T-helper 22 cell (primary cell): ENCODE measurements around the gene REG4.

ENCODE experiments used
- DNase-seq: peaks from one replicate; pipeline ENCODE4 v3.0.0-alpha.2; 2020; ENCODE audit warnings: low read depth

Gene REG4

DNA sequence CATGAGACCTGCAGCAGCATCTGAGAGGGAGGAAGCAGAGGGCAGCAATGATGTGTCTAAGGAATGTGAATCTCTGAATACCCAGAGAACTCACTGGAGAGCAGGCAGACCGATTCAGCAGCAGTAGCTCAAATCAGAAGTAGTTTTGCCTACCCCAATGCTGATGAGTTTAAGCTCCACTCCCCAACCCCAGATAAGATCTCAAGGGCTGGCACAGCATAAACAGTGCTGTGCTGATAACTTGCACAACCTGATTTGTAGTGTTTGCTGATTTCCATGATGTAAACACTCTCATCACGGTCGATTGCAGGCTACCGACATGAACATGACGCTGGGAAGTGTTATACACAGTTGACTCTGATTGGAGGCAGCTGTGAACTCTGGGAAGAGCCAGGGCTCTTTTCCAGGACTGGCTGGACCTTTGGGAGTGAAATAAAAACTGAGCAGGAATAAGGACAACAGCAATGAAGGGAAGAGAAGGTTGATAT, 31.3 kb downstream of the REG4 start:
- no peak for DNase-seq

DNA sequence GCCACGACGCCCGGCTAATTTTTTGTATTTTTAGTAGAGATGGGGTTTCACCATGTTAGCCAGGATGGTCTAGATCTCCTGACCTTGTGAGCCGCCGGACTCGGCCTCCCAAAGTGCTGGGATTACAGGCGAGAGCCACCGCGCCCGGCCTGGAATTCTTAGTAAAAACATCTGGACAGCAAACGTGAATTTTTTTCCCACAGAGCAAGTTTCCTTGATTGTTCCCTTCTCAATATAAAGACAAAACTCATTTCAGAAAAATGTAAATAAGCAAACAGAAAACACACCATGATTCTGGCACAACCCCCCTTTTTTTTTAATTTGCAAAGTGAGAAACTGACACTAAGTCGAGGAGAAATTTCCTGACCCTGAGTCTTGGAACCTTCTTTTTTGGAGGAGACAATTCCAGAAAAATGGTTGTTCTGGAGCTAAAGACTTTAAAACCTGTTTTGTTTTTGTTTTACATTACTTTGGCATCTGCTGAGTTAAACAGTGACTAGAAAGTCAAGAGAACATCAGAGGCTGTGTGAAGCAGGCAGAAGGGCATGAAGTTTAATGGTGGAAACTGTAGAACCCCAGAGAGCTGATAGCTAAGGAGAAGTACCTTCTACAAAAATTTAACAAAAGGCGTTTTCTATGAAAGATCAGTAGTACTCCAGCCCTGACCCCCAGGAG, 32.2 kb downstream of the REG4 start:
- no peak for DNase-seq

DNA sequence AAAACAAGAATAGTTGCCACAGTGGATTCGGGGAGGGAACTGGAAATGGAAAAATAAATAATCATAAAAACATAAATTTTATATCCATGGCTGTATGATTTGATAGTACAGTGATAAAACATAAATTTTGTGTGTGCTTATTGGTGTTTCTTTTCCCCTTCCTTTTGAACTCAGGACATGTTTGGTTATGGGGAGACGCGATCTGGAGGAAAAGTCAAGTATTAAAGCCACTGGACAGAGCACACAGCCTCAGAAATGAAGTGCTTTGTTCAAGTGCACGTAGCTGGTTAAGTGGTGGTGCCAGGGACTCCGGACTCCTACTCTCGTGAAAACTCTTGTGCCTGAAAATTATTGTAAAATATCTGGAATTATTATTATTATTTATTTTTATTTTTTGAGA, 32.9 kb downstream of the REG4 start:
- no peak for DNase-seq

DNA sequence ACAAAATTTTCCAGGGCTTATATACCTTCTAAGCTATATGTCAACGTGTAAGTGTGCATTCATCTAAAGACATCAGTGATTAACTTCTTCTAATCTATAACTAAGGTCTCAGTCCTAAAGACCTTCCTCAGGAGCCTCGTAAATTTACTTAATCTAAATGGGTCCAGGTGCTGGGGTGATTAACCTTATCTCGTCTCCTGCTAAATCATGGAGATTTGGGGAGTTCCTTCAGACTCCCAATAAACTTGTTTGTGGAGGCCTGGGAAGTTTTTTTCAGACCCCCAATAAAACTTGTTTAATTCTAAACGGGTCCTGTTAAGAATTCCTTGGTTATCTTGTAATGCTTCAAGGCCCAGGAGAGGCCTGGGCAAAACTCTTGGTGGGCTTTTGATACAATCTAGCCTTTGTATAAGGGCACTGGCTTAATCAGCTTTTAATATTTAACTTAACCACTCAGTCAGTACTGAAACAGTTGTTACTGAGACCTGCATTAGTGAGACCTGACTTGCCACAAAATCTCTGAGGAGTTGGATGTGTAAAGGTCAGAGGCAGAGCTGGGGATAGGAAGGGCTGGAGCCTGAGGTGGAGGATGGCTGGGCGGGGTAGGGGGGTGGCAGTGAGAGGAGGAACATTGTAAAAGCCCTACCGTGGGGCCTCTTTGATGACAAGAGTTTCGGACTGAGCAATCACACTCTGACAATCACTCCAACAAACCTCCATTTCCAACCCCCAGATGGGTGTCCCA, 36.3 kb downstream of the REG4 start:
- no peak for DNase-seq

DNA sequence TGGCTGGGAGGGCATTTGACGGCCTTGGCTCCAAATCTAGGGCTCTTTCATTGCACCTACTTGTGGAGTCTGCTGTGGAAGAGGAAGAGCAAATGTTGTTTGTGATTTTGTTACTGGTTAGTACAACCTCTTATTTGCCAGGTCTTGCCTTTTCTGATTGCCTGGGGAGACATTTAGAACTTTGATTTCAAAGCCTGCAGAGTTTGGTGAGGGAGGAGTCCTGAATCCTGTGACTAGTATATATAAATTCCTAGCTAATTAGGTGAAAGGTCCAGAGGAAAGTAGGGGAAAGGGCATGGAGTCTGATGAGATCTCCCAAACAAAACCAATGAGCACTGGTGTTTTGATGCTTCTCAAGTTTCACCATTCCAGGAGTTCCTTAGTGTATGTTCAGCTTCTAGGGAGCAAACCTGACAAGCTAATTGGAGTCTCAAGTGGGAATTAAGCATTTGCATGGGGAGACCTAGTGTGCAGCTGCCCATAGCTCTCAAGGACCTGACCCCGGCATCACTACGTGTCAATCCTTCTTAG, 37.5 kb downstream of the REG4 start:
- DNase-seq: no peak

DNA sequence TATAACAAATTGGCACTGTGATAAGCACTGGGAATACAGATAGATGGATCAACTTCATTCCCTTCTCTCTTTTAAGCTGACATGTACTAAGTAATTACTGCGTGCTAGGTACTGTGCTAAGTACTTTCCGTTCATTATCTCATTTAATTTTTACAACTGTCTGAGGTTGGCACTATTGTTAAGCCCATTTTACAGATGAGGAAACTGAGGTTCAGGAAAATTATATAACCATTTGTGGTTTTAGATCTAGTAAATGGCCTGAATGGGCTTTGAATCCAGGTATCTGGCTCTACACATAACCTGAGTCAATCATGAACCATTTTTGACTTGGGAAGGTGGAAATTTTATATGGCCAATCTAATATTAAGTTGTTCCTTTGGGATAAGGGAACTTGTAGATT, 39.0 kb downstream of the REG4 start:
- no peak for DNase-seq

DNA sequence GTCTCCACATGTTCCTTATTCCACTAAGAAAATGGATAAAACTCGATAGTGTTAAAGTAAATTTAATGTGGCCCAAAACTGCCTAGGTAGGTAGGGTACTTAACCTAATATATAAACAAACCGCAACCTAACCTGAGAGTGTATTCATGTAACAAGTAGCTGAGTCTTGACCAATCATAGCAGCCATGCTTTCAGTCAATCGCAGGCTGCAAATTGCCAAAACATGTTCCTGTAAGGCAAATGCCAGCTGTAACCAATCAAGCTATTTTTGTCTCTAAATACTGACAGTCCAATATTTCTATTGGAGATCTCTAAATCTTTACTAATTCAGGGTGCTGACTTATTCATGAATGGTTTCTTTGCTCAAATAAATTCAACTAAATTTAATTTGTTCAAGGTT, 39.5 kb downstream of the REG4 start:
- no peak for DNase-seq

DNA sequence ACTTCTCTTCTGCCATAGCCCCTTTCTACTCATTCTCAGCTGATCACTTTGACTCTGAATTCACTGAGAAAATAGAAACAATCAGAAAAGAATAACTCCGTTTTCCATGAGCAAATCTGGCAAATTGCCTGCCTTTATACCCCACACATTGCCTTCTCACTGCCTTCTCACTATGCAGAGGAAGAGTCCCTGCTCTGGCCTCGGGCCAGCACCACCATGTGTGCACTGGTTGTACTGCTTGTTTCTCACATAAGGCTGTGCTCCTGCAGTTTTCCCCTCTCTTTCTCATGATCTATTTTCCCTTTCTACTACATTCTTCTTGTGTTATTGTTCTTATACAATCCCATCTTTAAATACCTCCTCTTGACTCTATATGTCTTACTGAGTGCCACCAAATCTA, 40.2 kb downstream of the REG4 start:
- DNase-seq: no peak

DNA sequence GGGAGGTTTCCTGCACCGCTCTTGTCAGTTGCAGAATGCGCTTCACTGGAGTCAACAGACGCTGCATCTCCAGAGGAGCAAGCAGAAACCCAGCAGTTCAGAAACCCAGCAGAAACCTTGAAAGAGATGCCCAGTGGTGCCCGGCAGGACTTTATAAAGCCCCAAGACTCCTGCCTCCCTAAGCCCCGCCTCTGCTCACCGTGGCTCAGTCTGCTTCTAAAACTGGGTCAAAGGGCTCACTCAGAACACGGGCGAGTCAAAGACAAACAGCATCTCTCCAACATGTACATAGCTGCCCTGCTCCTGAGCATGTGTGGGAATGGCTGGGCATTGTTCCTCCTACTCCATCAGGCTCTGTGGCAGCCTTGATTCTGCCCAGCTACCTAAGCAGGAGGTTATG, 42.5 kb downstream of the REG4 start, which contains the start of gene HMGCS2:
Gene HMGCS2, minus strand, starts transcription at position 128 of the 400 bp plus-strand sequence. Its CDS starts 61 bp downstream, at position 67.
- no peak for DNase-seq

DNA sequence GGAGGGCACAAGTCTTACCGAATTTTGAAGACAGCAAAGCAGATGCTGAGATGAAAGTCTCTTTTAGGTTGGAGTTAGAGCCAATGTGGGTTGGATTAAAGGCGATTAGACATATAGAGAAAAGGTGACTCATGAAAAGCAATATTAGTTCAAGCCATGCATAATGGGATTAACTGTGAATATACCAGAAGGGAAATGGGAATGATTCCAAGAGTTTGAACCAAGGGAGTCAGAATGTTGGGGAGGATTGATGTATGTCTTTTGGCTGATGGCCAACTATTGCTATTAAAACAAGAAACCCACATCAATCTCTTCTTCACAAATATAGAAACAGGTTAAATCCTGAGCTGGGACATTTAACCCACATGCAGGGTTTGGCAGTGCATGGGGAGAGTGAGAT, 43.8 kb downstream of the REG4 start:
- no peak for DNase-seq

DNA sequence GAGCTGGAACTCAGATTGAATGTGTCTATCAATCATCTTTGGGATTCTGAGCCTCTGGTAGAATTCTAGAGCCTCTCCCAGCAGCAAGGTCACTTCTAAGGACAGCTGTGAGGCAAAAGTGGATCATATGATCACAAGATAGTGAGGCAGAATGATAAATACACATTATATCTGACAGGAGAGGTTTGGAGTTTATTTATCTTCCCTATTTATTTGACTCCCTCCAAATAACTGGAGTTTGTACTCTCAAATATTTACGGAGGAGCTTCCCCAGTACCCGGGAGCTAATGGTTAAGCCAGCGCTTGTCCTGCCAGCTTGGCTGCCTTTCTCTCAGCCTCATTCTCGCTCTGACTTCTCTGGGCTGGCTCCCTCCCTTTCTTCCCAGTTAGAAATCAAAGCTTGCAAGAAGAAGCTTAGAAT, 44.9 kb downstream of the REG4 start:
- DNase-seq: no peak

DNA sequence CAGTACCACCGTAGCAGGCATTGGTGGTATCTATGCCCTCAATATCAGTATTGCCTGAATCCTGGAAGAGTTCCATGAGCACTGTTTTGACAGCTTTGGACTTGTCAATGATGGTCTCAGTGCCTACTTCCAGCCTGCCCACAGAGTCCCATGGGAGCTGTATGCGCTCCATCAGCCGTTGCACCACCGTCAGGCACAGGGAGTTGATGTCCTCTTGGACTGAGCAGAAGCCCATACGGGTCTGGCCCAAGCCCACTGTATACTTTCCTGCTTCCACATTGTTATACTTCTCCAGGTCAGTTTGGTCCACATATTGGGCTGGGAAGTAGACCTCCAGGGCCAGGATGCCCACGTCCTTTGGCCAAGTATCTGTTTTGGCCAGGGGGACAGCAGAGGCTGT, 47.0 kb downstream of the REG4 start:
- no peak for DNase-seq

DNA sequence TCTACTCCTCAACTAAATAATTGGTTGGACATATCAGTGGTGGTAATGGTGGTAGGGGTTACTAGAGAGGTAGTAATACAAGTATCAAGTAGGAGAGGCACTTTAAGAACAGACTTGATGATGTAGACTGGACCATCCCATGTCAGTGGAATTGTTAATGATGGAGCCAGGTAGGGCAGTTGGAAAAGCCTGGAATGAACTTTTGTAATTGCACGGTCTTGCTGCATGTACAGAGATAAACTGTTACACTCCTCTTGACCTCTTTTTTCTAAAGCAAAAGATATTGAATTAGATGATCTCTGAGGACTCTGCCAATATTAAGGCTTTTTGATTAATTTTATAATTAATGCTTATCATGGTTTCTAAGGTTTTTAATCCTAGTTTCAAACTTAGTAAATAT, 48.3 kb downstream of the REG4 start:
- no peak for DNase-seq

DNA sequence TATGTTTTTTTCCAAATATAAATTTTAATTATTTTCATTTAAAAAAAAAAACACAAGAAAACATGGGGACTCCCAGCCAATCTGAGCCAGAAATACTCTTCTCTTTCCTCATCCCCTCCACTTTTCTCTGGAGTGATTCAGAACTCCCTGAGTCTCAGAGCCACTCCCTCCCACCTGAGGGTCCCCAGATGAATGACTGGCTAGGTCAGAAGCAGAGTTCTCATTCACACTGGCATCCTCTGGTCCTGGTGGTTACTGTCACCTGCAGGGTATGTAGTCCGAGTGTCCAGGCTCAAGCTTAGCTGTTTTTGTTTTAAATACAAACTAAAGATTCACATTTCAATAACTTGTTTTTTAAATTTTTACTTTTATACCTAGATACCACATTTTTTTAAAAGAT, 48.9 kb downstream of the REG4 start:
- DNase-seq: no peak

DNA sequence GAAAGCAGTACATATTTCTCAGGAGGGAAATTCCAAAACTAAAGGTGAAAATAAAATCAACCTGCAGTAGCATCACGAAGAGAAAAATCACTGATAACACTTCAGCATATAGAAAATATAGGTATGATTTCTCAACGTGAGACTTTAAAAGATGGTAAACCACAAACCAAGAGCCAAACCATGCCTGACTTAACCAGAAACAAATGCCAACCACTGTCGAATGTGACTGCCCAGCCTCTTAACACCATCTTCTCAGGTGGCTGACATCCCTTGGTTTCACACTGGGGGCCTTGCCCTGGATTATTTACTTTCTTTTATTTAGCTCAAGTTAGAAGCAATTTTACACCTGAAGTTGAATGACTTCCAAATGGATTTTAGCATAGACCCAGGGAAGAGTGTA, 52.7 kb downstream of the REG4 start:
- no peak for DNase-seq

DNA sequence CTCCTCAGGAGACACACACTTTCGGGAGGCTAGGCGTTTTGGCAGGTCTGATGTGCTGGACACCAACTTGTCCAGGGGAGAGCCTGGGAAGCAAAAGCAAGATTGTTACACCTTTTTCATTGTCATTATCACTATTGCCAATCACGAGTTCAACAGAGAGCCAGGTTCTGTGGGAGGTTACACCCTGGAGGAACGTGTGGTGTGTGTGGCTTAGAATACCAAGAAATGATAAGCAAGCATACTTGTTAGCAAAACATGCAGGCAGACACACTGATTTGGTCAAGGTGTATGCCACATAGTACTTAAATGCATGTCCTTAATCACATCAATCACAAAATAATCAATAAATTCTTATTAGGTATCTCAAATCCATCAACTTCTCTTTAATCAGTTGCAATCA, 58.7 kb downstream of the REG4 start:
- no peak for DNase-seq

DNA sequence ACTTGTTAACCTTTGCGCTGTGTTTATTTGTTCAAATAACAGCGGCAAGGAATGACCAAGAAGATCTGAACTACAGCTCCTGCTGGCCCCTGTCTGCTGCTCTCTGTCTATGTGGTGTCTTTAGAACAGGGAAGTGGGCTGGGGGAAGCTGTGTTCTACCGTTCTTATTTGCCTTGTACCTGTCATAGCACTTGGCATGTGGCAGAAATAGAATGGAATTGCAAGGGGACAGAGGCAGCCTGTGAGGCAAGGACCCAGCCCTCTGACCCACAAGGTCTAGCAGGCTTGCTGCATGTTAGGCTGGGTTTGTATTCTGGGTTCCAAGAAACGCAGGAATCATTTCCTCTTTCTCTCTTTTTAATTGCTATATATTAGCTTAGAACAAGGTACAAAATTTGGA, 63.2 kb downstream of the REG4 start:
- DNase-seq: no peak

DNA sequence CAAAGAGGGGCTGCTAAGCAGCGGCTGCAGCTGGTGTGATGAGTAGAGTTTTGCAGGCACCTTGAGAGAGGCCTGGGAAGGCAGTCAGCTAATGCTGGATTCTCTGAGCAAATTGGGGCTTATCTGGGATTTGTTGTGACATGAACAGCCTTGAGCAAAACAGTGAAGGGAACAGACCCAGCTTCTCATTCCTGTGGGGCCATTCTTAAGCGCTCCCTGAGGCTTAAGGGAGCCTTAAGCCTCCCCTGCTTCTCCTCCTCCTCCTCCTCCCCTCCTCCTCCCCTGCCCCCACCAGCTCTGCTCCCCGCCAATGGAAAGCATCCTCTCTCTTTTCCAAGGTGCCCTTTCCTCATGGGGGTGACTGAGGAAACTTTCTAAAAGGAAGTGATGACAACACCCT, 63.8 kb downstream of the REG4 start:
- DNase-seq: no peak

DNA sequence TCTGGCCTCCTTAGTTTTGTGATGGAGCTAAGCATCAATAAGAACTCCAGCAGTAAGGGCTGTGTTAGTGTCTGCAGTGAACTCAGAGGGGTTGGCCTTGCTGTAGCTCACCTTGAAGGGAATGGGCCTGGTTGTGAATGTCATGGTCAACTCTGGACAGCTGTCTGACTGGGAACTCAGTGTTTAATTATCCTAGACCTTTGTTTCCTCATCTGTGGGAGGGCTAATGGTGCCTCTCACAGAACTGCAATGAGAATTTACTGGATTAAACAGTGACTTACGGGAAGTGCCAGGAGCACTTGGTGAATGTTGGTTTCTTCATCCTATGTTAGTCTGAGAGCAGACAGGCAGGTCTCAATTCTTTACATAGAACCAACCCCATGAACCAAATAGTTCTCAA, 66.2 kb downstream of the REG4 start:
- no peak for DNase-seq

DNA sequence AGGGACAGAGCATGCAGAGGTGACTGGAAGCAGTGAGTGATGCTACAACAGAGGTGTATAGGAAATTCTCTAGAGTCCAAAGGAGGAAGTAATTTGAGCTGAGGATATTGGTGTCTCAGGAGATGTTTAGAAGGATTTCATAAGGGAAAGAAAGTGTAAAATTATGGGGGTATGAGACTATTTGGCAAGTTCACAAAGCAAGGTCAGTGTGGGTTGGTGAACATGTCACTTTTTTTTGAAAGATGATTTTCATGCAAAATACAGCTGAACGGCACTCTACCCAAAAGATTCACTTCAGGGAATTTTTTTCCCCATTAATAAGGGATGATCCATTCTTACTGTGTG, 66.7 kb downstream of the REG4 start:
- no peak for DNase-seq
